ENCODE results near the gene TADA1.

Gene TADA1, protein sequence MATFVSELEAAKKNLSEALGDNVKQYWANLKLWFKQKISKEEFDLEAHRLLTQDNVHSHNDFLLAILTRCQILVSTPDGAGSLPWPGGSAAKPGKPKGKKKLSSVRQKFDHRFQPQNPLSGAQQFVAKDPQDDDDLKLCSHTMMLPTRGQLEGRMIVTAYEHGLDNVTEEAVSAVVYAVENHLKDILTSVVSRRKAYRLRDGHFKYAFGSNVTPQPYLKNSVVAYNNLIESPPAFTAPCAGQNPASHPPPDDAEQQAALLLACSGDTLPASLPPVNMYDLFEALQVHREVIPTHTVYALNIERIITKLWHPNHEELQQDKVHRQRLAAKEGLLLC

DNA sequence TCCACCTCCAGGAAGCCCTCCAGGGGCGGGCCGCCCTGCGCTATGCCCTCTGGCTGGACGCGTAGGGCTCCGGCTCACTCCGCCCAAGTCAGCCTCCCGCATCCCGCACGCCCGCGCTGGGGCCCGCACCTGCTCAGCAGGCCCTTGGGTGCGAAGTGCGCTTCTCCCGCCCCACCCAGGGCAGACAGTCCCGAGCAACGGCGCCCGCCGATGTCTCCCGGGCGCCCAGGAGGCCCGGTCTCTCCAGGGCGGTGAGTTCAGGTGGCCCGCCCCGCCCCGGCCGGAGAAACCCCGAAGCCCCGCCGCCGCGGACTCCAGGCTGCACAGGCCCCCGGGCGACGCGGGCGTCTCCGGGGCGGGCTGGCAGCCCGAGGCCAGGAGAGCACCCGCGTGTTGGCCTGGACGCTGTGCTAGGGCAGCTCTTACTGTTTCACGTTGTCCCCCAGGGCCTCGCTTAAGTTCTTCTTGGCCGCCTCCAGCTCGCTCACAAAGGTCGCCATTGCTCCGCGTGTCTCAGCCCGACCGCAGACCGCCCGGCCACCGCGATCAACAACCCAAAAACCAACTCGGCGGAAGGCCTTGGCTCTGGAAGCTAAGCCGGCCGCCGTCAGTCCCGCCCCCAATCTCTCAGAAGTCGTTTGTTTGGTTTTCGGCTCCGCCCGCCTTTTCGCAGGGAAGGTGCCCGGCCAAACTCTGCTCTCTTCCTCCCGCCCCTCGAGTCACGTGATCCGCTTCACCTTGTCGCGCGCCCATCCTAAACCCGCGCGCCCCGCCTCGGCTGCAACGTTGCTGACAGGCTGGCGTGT lies at the start of gene TADA1:
TSS of gene TADA1 (minus strand) at position 531 of the 806 bp plus-strand sequence. CDS start at position 500, 31 bp downstream.
- DNase-seq (ENCODE audit: low read depth in 2 of 2), result peak; percentile 98 to 99

DNA sequence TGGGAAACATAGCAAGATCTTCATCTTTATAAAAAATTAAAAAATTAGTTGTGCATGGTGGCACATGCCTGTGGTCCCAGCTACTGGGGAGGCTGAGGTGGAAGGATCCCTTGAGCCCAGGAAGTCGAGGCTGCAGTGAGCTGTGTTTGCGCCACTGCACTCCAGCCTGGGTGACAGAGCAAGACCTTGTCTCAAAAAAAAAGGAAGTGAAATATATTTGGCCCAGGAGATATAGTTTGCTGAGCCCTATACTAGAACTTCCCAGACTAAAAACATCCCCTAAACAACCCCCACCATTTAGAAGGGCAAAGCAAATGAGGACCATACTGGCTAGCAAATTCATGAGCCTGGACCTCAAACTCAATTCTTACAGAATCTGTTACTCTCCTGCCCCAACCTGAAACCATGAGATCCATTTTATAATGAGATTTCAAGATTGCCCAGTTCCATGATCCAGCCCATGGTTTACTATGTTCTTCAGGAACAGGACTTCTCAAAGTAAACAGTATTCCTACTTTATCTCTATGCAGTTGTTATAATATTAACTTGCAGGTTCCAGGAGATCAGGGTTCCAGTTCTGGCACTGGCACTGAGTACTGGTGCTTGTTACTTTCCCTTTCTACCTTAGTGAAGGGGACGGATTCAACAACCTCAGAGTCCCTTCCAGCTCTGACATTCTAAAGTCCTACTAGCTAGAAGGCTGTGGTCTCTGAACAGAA lies 48.9 kb upstream of the TADA1 start:
- DNase-seq (ENCODE audit: low read depth in 2 of 2), result no peak

DNA sequence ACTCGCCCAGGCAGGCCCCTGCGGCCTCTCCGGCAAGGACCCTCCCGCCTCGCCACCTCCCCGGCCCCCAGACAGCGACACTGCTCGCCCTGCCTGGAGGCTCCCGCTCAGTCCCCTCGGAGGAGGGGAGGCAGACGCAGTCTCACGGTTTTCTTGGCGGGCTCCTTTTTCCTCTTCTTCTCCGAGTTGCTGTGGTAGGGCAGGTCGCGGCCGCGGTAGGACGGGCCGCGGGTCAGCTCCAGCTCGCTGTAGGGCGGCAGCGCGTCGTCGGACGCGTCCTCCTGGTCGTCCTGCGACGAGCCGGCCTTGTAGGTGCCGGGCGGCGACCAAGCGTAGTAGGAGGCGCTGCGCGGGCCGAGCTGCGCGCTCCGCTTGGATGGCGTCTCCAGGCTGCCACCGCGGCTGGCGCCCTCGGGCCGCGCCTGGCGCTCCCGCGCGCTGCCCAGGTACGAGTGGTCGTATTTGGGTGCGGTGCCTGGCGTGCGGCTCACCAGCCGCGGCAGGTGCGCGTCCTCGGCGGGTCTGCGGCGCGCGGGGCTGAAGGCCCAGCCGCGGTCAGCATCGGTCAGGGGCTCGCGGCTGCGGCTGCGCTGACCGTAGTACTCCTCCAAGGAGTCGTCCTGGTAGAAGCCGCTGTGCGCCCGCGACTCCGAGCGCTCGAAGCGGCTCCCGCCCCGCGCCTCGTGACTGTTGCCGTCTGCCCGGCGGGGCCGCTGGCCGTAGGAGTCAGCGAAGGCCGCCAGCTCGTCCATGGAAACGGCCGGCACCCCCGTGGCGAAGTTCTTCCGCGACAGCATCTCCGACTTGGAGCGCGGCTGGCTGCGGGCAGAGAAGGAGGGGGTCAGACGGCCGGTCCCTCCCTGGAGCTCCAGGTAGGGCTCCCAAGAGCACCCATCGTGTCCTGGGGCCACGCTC lies 44.8 kb upstream of the TADA1 start:
- DNase-seq (ENCODE audit: low read depth in 2 of 2), result no peak

DNA sequence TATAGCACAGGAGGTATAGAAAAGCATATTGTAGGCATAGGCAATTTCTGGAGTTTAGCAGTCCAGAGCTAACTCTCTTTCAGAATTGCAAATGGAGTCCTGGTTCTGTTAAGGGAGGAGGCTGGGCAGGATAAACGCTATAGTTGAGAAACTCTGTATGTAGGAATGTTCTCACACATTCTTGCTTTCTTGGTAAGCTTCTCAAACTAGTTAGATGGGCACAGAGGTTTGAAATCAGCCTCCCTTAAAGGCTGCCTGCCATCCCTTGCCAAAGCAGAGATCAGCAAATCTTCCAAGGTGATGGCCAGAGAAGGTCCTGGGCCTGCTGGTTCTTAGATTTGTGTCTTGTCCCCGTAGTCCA lies 42.9 kb upstream of the TADA1 start:
- no peak for DNase-seq (ENCODE audit: low read depth in 2 of 2)

DNA sequence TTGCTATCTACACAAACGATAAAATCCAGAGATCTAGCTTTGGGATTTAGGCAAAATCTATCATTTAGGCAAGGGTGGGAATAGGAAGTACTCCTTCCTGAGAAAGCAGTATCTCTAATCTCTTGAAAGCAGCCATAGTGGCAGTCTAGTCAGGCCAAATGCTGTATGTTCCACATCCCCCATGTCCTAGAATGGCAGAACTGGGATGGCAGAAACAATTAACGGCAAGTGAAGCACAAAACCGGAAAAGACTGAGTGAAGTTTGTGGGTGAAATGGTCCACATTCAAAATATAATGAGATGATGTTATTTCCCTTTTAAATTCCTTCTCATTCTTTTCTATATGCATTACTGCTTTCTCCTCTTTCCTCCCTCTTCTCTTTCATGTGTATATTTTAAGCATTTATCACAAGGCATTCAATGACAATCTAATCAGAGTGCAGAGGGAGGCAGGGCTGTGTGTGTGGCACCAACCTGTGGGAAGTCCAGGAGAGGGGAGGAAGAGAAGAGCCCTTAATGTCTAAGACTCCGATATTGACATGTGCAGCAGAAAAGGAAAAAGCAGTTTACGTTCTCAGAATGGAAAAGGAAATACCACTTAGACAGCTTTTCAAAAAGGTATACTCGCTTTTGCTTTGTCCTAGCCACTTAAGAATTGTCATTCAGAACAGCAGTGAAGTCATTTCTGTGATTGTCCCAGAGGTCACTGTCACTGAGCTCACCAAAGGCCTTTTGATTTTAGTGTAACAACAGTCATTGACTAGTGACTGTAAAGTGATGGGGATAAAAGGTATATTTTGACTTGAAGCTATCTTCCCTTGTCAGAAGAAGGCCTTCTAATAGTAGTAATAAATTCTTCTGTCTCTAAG lies 42.3 kb upstream of the TADA1 start:
- DNase-seq (ENCODE audit: low read depth in 2 of 2), result no peak

DNA sequence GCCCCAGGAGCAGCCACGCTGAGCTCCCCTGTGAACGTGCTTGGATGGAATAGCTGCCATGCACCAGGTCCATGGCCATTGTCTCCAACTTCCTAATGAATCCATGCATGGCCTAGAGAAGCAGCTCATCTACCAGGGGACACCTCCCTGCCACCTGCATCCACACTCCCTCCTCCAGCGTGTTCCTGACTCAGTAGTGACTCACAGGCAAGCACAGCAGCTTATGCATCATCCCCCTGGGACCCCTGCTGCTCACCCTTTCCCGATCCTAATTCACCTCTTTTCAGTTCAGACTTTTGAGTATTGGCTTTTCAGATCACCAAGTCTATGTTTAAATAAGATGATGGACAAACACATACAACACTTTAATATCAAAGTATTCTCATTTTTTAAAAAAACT lies 39.9 kb upstream of the TADA1 start:
- no peak for DNase-seq (ENCODE audit: low read depth in 2 of 2)

DNA sequence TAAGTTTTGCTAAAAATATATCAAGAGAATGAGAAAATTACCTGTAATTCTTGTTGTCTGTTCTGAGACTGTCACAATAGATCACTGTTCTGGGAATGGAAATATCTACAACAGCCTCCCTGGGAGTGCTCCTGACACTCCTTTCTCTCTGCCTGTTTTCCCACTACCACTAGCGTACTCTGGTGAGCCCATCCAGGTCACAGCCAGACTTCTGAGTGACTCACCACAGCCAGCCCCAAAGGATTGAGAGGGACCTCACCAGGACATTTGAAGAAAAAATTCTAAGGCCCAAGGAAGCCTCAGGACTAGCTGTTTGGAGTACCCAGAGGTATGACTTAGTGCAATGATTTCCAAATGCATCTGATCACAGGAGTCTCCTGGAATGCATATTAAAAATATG lies 39.0 kb upstream of the TADA1 start:
- no peak for DNase-seq (ENCODE audit: low read depth in 2 of 2)

DNA sequence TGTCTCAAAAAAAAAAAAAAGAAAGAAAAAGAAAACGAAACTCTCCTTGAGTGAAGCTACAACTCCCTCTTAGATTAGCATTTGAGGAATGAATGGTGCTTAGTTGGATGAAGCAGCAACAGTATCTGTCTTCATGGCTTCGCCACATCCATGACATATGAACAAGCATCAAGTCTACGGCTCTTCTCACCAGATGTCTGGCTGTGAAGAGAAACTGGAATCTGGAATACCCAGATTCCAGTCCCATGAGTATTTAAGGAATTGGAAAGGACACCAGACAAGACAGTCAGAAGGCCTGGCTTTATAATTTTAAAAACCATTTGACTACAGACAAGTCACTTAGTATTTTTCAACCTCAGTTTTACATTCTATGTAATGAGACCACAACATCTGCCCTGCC lies 38.0 kb upstream of the TADA1 start:
- no peak for DNase-seq (ENCODE audit: low read depth in 2 of 2)

DNA sequence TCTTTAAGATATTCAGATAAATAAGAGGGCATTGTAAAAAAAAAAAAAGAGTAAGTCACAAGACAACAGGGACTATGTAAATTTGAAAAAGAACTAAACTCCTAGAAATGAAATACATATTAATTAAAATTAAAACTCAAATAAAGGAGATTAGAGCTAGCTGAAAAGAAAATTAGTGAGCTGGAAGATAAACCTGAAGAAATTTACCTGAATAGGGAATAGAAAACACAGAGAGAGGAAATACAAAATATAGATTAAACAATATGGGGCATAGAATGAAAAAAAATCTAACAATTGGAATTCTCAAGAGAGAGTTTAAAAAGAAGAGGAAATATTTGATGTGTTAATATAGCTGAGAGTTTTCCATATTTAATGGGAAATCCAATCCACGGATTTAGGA lies 35.6 kb upstream of the TADA1 start:
- no peak for DNase-seq (ENCODE audit: low read depth in 2 of 2)

DNA sequence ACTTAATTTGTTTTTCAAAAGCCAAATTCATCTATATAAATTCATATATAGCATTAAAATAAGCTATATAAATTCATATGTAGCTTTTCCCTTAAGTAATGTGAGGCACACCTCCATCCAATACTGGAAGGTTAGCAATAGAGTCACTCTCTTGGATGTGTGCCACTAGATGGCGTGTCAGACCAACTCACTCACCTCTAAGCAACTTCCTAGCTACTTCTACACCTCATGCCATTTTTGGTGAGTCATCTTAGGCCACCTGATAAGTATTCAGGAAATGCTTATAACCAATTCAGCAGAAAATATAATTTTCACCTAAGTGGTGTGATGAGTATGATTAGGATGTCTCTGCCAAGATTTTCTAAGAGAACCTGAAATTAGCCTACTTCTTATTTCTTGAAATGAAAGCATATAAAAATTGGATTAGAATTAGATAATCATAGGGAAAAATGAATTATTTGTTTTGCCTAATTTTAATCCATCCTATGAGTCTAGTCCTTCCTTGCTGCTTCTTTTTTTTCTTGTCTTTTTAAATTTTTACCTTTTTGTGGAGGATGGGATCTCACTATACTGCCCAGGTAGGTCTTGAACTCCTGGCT lies 34.4 kb upstream of the TADA1 start:
- DNase-seq (ENCODE audit: low read depth in 2 of 2), result peak; percentile 52 to 73

DNA sequence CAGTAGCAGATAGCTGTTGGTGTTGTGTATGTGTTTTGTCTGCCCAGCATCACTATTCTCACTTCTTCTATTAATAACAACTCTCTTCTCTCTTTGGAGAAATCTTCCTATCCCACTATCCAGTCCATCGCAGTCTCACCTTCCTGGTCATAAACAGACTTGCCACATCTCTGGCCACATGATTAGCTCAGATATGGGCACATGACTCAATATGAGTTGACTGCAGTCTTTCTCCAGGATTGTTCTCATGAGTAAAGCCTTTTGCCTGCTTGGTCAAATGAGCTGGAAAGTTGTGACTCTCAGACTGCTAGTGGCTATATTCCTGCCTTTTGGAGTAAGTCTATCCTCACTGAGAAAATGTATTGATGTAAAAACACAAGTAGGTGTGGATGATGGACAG lies 32.9 kb upstream of the TADA1 start:
- no peak for DNase-seq (ENCODE audit: low read depth in 2 of 2)

DNA sequence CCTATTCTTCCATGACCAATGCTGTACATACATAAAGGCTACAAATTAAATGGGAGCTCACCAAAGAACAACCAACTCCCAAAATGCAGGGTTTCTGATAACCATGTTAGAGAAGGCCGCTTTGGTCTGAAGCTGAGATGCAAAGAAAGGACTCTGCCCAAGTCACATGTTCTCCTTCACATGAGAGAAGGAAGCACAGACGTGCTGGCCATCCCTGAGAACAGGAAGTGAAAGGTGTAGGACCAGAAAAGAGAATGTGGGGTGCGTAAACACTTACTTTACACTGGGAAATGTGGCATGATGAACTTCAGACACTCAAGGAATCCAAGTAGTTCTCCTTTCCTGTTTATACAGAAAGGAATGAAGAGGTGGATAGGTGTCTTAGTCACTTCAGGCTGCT lies 31.7 kb upstream of the TADA1 start:
- no peak for DNase-seq (ENCODE audit: low read depth in 2 of 2)

DNA sequence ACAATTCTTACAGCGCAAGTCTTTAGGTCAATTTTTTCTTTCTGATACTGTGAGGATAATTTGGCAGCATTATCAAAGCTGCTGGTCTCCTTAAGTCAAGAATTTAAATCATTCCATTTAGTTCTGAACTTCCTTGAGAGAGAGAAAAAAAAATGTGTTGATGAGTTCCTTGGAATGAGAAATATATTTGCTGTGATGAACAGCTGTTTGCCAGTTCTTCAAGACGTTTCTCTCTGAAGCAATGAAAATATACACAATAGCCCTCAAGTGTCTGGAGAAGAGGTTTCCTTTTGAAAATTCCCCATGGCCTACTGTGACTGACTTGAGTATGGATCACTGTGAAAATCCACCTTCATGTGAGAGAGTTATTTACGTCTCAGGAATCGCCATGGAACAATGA lies 31.0 kb upstream of the TADA1 start:
- DNase-seq (ENCODE audit: low read depth in 2 of 2), result no peak

DNA sequence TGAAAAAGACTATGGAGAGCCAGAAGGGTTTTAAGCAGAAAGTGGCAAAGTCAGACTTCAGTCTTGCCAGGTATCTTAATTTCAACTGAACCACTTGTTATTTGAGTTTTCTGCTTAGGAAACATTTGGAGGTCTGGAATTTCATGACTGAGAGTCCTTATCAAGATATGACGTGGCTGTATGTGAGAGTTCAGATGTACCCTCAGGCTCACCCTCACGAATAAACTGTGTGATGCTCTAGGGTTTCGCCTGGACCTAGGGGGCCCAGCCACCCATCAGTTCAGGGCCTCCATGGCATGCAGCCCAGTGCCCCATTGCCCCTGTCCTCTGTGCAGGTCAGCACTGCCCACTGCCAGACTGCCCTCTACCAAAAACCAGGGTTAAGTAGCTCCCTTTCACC lies 30.6 kb upstream of the TADA1 start:
- no peak for DNase-seq (ENCODE audit: low read depth in 2 of 2)

DNA sequence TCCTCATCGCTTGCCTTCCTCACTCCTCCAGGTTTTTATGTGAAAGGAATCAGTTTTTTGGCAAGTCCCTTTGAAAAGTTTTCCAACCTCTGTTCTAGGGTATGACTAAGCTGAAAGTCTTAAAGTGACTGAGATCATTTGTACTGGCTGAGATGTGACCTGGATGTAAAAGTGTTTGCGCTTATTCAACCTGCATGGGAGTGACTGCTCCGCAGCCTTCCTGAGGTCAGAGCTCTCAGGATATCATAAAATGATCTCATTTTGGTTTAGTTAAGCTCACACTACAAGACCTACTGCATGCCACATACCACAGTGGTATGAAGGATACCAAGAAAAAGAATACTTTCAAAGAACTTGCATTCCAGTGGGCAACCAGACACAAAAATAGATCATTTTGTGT lies 29.8 kb upstream of the TADA1 start:
- DNase-seq (ENCODE audit: low read depth in 2 of 2), result no peak

DNA sequence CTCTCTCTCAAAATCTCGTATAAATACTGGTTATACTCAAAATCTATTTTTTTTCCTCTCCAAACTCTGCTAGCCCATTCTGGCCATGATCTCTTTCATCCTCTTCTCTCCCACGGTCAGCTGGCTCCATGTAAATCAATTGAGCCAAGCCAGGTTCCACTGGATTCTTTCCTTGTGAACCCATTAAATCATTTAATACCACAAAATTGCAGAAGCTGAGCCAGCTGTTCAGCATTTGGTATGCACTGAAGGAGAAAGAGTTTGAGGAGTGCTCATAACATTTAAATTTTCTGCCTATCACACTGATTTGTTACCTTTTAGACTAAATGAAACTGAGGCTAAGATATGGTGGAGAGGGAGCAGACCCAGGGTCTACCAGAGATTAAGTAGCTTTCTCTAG lies 29.1 kb upstream of the TADA1 start:
- DNase-seq (ENCODE audit: low read depth in 2 of 2), result no peak

DNA sequence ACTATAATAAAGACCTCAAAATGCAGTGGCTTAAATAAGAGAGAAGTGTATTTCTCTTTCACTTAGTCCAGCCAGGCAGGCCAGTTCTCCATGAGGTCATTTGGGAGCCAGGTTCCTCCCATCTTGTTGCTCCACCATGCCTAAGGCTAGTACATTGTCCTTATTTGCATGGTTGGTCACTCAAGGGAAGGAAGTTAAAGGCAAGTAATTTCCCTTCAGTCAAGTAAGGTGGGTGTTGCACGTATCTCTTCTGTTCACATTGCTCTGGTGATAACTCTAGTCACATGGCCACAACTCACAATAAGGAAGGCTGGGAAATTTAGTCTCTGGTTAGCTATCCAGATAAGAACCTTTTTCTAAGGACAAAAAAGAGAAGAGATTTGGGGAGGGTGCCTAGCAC lies 27.2 kb upstream of the TADA1 start:
- DNase-seq (ENCODE audit: low read depth in 2 of 2), result no peak

DNA sequence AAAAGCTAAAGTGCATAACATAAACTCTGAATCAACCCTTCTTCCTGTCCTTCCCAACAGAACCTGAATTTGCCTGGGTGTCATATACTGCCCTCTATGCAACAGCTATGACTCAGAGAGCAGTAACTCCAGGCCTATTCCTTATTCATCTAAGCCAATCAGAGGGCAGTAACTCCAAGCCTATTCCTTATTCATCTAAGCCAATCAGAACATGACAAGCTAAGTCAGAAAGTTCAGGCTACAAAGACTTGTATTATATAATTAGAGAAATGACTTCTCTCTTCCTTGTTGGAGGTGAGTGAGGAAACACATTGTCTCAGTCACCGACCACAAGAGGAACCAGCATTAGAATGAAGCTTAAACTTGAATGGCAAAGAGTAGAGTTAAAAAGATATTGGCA lies 26.2 kb upstream of the TADA1 start:
- no peak for DNase-seq (ENCODE audit: low read depth in 2 of 2)

DNA sequence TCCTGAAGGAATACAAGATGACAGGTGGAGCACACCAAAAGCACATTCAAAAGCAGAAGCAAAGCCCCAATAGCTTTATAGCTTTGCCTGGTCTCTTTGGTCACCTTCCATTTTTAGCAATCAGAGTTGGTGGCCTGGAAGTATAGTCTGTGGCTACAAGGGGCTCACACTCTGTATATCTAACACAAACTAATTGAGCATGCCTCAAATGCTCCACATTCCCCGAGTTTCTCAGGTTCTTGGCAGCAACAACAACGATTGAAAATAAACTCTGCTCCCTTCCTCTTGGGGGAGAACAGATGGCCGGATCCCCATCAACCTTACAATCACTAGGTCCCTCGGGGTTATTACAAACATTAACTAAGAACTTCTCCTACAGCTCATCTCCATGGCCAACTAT lies 24.9 kb upstream of the TADA1 start:
- no peak for DNase-seq (ENCODE audit: low read depth in 2 of 2)

DNA sequence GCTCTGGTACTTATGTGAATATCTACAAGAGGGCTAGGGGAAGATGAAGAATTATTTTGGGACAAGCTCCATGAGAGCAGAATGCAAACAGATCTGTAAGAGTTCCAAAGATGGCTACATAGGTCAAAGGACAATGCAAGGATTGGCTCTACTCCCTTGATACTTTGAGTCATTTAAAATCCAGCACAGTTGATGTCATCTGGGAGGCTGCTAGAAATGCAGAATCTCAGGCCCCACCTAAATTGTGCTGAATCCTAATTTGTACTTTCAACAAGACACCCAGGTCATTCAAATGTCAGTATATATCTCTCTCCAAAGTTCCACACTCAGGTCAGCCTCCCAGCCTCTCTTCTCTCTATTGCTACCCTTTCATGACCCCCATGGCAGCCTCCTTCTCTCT lies 23.7 kb upstream of the TADA1 start:
- no peak for DNase-seq (ENCODE audit: low read depth in 2 of 2)

Data from stimulated activated CD4-positive, alpha-beta T cell treated with anti-CD3 and anti-CD28 coated beads, Interleukin-15, amount 100 ng/mL, for 48 hours (primary cell).